Activated naive CD4-positive, alpha-beta T cell treated with anti-CD3 and anti-CD28 coated beads, Interleukin-2, amount 50 U/mL, for 24 hours (primary cell): ENCODE measurements around the gene ANKRD9.

Experiments used
- H3K27ac Mint-ChIP-seq: one replicate; pipeline ENCODE4 v1.8.0; 2021; ENCODE audit warnings: mild to moderate bottlenecking, mixed read lengths
- H3K27me3 Mint-ChIP-seq: one replicate; pipeline ENCODE4 v1.8.0; 2021; ENCODE audit warnings: mixed read lengths
- H3K36me3 Mint-ChIP-seq: one replicate; pipeline ENCODE4 v1.8.0; 2021; ENCODE audit warnings: mixed read lengths
- H3K4me1 Mint-ChIP-seq: one replicate; pipeline ENCODE4 v1.8.0; 2021; ENCODE audit warnings: mixed read lengths
- H3K4me3 Mint-ChIP-seq: one replicate; pipeline ENCODE4 v1.8.0; 2021; ENCODE audit warnings: mild to moderate bottlenecking, mixed read lengths
- H3K9me3 Mint-ChIP-seq: one replicate; pipeline ENCODE4 v1.8.0; 2021; ENCODE audit warnings: mixed read lengths

The ANKRD9 gene

DNA sequence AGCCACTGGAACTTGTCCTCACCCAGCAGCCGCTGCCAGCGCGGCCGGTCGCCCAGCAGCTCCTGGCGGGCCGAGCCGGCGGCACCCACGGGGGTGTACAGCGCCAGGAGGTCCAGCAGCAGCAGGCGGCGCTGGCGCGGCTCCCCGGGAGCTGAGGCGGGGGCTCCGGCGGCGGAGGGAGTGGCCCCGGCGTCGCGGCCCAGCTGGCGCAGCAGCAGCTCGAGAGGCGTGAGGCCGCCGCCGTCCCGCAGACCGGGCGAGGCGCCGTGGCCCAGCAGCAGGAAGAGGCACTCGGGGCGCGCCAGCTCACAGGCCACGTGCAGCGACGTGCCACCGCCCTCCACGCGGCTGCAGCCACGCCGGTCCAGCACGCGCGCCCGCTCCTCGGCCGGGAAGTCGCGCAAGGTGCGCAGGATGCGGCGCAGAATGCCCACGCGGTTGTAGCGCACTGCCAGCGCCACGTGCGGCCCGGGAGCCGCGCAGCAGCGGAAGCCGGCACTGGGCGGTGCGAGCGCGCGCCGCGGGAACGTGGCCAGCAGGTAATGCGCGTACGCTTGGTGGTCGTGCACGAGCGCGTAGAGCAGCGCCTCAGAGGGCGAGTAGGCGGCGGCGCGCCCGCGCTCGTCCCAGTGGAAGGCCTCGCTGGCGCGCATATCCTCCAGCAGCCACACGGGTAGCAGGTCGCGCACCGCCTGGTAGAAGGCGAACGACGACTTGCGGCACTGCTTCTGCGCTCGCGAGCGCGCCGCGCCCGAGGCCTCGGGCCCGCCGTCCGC is 2.3 kb downstream of the ANKRD9 start:
- H3K27me3 Mint-ChIP-seq: no peaks in the 10 kb centered on the region
- no peaks in the 10 kb centered on the region for H3K9me3 Mint-ChIP-seq
- no peak overlapping the region for H3K27ac Mint-ChIP-seq
- no peak overlapping the region for H3K4me3 Mint-ChIP-seq
- peaks cover 8% of the 10 kb centered on the region for H3K4me1 Mint-ChIP-seq
- no peaks in the 10 kb centered on the region for H3K36me3 Mint-ChIP-seq

DNA sequence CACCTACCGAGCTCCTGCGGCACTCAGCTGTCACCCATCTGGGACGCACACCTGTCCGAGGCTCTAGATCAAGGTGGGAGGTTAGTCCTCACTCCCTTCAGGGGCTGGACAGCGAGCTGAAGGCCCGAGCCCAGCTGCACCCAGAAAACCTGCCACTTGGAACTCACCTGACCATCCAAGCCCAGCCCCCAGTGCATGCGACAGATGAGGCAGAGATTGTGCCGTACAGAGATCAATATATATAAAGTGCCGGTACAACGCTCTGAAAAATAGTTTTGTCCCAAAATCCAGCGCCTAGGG is 3.0 kb downstream of the ANKRD9 start:
- Mint-ChIP-seq H3K9me3 (no peaks in the 10 kb centered on the region), H3K4me1 (peaks cover 8% of the 10 kb centered on the region), H3K27ac (no peak overlapping the region), H3K27me3 (no peaks in the 10 kb centered on the region), H3K4me3 (peak overlapping the region; percentile 23), H3K36me3 (no peaks in the 10 kb centered on the region)

DNA sequence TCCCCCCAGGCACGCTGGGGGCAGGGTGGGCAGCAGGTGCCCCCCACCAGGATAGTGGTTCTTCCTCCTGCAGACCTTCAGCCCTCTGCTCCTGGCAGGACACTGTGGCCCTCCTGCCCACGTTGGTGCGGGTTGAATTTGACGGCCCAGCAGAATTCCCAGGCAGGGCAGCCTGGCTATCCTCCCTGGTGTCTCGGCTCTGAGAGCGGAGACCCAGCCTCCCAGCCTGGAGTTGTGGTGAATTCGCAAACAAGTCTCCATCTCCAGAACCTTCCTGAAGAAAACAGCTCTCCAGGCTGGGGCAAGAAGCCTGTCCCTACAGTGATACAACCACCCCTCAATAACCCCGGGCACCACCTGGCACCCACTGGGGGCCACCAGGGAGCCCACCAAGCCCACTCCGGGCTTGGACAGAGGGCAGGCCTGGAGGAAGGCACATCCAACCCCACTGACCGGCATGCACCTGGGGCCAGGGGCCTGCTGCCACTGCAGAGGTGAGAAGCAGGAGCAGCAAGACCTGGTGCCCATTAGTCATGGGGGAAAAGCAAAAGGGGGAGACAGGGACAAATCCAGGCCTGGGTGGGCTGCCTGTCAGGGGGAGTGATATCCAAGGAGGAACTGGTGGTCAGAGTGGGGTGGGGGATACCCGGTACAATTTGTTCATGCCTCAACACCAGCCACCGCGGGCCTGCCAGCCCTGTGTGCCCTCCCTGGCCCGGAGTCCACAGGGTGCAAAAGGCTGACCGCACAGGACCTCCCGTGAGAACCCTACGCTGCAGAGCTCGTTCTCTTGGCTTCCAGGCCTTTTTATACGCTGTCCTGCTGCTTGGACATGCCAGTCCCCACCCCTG is 3.6 kb downstream of the ANKRD9 start:
- no peaks in the 10 kb centered on the region for H3K9me3 Mint-ChIP-seq
- H3K27ac Mint-ChIP-seq: no peak overlapping the region
- H3K4me3 Mint-ChIP-seq: no peak overlapping the region
- H3K27me3 Mint-ChIP-seq: no peaks in the 10 kb centered on the region
- no peaks in the 10 kb centered on the region for H3K36me3 Mint-ChIP-seq
- H3K4me1 Mint-ChIP-seq: peaks cover 8% of the 10 kb centered on the region

DNA sequence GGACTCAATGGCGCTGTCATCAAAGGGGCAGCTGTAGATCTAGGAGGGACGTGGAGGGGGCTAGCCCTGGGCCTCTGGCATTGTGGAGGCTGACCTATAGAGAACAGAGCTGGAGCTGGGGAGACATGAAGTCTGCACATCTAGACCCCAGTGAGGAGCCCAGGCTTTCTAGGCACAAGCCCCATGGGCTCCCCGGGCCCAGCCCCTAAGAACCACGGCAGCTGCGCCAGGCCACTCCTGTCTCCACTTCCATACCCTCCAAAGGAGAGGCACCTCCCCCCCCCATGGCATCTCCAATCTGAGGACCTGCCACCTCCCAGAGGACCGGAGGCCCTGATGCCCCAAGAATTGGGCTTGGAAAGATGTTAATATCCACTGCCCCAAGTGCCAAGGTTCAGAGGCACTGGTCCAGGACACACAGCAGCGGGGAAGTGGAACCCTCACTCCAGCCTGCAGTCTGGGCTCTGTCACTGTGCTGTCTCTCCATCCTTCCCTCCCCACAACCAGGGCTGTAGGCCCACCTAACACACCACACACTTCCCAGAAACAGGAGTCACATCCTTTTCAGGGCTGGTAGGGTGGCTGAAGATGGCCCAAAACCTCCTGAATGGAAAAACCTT is 4.5 kb downstream of the ANKRD9 start:
- Mint-ChIP-seq H3K9me3 (no peaks in the 10 kb centered on the region), H3K27ac (no peak overlapping the region), H3K4me1 (peaks cover 3% of the 10 kb centered on the region), H3K4me3 (no peak overlapping the region), H3K36me3 (no peaks in the 10 kb centered on the region), H3K27me3 (no peaks in the 10 kb centered on the region)

DNA sequence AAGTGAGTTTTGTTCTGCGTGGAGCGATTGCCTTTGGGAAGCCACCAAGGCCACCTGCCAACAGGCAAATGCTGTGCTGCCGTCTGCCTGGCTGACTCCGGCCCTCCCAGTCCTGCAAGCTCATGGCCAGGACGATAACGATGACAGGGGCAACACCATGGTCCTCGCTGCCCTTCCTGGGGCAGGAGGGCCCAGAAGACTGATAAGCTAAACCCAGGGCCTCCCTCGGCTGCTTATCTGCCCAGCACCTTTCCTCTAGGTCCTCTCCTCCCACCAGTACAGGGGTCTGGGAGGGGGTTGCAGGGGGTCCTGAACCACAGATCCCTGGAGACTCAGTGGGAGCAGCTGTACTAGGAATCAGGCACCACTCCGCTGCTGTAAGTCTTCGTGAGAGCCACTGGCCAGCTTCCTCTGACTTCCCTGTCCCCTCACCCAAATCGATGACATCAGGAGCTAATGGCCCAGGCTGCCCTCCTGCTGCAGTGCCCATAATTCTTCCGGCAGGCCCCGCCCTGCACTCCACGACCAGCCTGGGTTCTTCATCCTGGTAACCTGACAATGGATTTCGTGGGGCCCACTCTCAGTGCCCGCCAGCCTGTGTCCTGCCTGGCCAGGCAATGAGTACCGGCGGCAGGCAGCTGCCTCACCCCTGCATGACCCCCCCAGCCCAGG is 5.1 kb downstream of the ANKRD9 start:
- Mint-ChIP-seq H3K9me3 (no peaks in the 10 kb centered on the region), H3K4me1 (peaks cover 3% of the 10 kb centered on the region), H3K36me3 (no peaks in the 10 kb centered on the region), H3K4me3 (no peak overlapping the region), H3K27ac (no peak overlapping the region), H3K27me3 (no peaks in the 10 kb centered on the region)

DNA sequence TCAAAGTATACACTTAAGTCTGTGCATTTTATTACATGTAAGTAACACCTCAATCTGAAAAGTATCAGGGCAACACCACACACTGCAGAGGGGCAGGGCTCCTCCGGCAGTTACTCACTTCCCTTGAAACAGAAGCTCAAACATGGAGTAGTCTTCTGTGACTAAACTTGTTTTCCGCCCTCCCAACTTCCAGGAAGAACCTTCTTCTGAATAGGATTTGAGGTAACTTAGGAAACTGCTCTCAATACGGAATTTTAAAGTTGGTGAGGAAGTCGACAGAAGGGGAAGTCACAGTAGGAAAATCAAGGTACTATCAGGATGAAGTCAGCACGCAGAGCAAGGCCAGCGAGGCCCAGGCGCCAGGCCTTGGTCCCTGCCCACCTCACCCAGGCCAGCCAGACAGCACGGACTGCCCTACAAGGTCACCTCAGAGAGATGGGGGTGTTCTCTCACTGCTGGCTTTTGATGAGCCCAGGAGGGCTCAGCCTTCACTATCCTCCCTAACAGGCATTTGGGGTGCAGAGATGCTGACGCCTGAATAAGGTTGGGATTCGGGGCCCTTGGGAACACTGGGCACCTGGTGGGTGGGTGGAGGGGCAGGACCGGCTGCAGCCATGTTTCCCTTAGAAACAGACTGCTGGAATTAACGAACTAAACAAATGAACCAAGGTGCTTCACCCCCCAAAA is 5.8 kb downstream of the ANKRD9 start:
- no peak overlapping the region for H3K27ac Mint-ChIP-seq
- H3K4me1 Mint-ChIP-seq: peaks cover 3% of the 10 kb centered on the region
- H3K36me3 Mint-ChIP-seq: no peaks in the 10 kb centered on the region
- no peak overlapping the region for H3K4me3 Mint-ChIP-seq
- no peaks in the 10 kb centered on the region for H3K9me3 Mint-ChIP-seq
- H3K27me3 Mint-ChIP-seq: no peaks in the 10 kb centered on the region

DNA sequence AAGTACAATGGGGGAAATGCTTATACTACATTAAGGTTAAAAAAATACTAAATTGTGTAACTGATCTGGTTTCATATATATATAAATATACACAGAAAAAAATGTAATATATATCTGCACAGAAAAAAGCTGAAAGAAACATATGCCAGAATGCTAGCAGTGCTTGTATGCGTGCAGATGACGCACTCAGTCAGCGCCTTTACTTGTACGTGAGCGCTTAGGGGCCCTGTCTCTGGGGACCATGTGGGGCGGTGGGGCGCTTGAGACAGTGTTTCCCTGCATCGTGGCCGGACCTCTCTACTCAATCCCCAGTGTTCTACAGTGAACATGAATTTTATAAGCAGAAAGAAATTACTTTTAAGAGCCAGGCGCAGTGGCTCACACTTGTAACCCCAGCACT is 7.0 kb downstream of the ANKRD9 start:
- Mint-ChIP-seq H3K27me3 (no peaks in the 10 kb centered on the region), H3K9me3 (no peaks in the 10 kb centered on the region), H3K27ac (no peak overlapping the region), H3K4me1 (no peaks in the 10 kb centered on the region), H3K4me3 (no peak overlapping the region), H3K36me3 (no peaks in the 10 kb centered on the region)

DNA sequence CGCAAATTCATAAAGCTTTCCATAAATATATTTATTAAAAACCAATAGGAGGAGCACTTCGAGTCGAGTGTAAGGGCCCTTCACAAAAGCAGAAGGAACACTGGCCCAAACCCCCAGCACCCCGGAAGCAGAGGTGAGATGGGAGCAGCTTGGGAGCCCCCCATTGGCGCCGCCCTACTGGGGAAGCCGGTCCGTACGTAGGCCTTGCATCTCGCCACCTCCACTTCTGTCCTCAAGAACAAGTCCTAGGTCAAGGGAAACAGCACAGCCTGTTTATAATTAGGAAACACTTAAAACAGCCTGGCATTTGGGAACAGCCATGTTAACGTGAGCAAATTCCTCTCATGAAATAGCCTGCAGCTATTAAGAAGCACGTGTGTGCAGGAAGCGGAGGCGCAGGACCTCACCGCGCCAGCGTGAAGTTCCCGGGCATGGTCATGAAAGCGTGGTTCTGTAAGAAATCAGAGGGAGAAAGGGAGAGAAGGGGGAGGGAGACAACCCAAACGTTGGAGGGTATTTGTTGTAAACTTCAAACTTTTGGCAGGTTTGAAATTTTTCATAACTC is 7.7 kb downstream of the ANKRD9 start:
- no peaks in the 10 kb centered on the region for H3K4me1 Mint-ChIP-seq

DNA sequence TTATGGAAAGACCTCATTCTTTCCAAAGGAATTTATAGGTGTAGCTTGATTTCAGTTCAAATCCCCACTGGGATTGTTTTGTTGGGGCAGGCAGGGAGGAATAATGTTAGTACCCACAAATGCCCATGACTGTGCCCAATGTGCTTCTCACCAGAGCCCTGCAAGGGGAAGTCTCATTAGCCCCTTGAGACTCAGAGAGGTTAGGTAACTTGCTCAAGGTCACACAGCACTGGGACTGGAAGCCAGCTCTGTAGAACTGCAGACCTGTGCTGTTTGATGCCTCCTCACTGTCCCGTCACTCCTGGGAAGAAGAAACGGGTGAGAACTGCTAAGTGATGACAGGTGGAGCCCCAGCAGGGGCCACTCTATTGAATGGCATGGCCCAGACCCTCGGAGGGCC is 8.9 kb downstream of the ANKRD9 start:
- no peaks in the 10 kb centered on the region for H3K9me3 Mint-ChIP-seq
- H3K4me3 Mint-ChIP-seq: no peak overlapping the region
- H3K4me1 Mint-ChIP-seq: no peaks in the 10 kb centered on the region
- no peaks in the 10 kb centered on the region for H3K36me3 Mint-ChIP-seq
- H3K27ac Mint-ChIP-seq: no peak overlapping the region
- H3K27me3 Mint-ChIP-seq: no peaks in the 10 kb centered on the region

More for the DNA sequence above, 7.7 kb downstream of the ANKRD9 start:
- no peaks in the 10 kb centered on the region for H3K36me3 Mint-ChIP-seq
- H3K27ac Mint-ChIP-seq: no peak overlapping the region
- H3K9me3 Mint-ChIP-seq: no peaks in the 10 kb centered on the region
- no peaks in the 10 kb centered on the region for H3K27me3 Mint-ChIP-seq
- no peak overlapping the region for H3K4me3 Mint-ChIP-seq

DNA sequence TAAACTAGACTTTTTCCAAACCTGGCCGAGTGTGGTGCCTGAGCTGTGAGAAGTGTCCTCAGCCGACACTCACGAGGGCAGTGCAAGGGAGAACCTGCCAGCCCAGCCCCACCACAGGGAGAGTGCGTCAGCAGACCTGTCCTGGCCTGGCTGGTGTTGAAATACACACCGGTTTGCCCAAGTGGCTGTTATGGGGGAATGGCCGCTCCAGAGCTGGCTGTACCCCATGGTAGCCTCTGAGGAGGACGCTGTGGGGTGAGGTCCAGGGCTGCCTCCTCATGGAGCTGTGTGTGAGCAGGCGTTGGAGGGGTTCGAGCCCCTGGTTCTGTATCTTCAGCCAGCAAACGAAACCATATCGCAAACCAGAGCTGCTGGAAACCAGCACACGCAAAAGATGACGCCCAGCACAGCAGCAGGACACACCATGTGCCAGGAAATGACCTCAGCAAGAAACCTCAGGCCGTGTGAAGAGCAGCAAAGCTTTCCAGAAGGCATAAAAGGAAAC is 9.4 kb downstream of the ANKRD9 start:
- H3K36me3 Mint-ChIP-seq: no peaks in the 10 kb centered on the region
- no peak overlapping the region for H3K4me3 Mint-ChIP-seq
- peak overlapping the region; percentile 55 for H3K27ac Mint-ChIP-seq
- H3K9me3 Mint-ChIP-seq: no peaks in the 10 kb centered on the region
- H3K27me3 Mint-ChIP-seq: no peaks in the 10 kb centered on the region
- no peaks in the 10 kb centered on the region for H3K4me1 Mint-ChIP-seq

DNA sequence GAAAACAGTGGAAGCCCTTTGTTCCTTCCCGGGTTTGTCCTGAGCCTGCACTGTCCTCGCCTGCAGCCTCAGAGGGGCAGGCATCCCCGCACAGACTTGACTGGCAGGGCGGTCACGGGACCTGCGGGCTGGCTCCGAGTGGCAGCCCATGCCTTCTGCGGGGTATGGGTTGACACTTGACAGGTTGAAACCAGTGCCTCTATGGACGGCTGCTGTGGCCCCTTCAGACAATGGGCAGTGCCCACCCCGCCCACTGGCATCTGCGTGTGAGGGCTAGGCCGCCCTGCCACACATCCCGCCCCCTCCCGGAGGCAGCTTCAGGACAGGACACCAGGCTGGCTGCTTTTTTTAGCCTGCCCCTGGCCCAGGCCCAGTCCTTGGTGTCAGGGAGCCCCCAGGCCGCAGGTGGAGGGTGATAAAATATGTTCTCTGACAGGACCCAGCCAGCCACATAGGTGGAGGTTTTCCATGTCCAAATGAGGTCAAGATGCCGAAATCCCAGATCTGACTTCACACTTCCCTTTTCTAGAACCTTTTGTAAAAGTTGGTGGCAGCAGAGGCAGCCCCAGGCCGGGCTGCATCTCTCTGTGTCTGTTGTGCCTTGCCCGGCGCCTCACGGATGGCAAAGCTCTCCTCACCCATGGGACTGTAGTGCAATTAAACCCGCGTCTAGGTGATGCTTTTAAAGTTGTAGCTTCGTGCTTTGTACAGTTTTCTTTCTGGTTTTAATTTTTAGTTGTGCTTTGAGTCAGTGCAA is 10.0 kb downstream of the ANKRD9 start:
- Mint-ChIP-seq H3K9me3 (no peaks in the 10 kb centered on the region), H3K4me1 (no peaks in the 10 kb centered on the region), H3K36me3 (no peaks in the 10 kb centered on the region), H3K27ac (no peak overlapping the region), H3K4me3 (no peak overlapping the region), H3K27me3 (no peaks in the 10 kb centered on the region)

DNA sequence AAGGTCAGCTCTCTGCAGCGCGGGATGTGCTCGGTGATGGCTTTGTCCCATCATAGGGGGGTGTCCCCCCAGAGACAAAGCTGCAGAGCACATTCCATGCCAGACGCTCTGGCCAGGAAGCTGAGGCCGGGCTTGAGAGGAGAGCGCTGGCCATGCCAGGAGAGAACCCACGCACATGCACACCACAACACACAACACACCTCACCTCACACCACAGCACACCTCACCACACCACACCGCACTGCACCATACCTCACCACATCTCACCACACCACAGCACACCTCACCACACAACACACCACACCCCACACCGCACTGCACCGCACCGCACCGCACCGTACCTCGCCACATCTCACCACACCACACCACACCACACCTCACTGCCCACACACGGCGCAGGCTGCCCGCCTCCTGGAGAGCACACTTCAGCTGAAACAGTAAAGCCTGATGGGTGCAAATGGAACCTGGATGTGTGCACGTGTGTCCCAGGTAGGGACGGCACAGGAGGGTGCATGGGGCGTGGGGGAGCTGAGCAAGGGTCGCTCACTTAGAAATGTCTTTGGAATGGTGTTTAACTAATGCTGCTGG is 10.8 kb downstream of the ANKRD9 start:
- H3K27ac Mint-ChIP-seq: no peak overlapping the region
- no peak overlapping the region for H3K4me3 Mint-ChIP-seq
- H3K27me3 Mint-ChIP-seq: no peaks in the 10 kb centered on the region
- H3K9me3 Mint-ChIP-seq: no peaks in the 10 kb centered on the region
- no peaks in the 10 kb centered on the region for H3K4me1 Mint-ChIP-seq
- no peaks in the 10 kb centered on the region for H3K36me3 Mint-ChIP-seq

DNA sequence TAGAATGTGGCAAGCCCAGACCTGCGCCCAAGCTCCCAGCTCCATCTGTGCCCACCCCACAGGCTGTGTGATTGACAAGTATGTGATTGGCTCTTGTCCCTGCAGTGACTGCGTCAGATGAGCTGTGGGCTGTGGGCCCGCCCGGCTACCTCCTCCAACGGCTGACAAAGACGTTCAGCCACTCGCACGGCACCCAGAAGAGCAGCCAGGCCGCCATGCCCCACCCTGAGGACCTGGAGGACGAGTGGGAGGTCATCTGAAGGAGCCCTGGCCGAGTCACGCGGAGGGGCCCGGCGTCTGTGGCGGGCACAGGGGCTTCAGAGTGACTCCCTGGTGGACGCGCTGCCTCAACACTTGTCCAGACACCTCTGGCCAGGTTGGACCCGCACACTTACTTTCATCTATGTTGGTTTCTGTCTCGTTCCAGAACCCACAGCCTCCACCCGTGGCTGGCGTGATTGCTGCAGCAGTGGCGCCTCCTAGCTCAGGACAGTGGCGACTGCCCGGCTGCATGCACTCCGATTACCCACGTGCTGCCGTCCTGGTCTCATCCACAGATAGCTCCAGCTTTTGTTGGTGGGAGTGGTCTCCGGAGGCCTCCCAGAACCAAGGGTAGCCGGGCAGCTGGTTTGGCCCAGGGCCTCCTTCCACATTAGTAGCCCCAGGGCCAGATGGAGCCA is 11.4 kb downstream of the ANKRD9 start:
- no peak overlapping the region for H3K4me3 Mint-ChIP-seq
- no peaks in the 10 kb centered on the region for H3K27me3 Mint-ChIP-seq
- no peaks in the 10 kb centered on the region for H3K9me3 Mint-ChIP-seq
- H3K27ac Mint-ChIP-seq: no peak overlapping the region
- H3K36me3 Mint-ChIP-seq: no peaks in the 10 kb centered on the region
- no peaks in the 10 kb centered on the region for H3K4me1 Mint-ChIP-seq
